GM21526 (cell line): ENCODE measurements around the gene PGS1.
"Not testable (repeated sequence)": the region's sequence is repeated elsewhere in the genome, so short reads cannot be mapped to it uniquely, and the experiment has no call there.

ENCODE experiments used
- ATAC-seq: cut with Tn5 transposase; IDR thresholded peaks from one replicate; pipeline ENCODE4 v1.9.1; 2021; ENCODE audit warnings: moderate library complexity; ENCODE audit not compliant: unreplicated experiment, low FRiP score

The PGS1 gene

GRCh38 chr17:78378225-78379130, at the start of gene PGS1:
Gene PGS1 (plus strand): TSS chr17:78378649. CDS start chr17:78378666, 17 bp downstream.
- no peak for ATAC-seq

- ATAC-seq, result no peak
Measured at GRCh38 chr17:78329263-78330059, 49.0 kb upstream of the PGS1 start.

GRCh38 chr17:78330570-78331224, 47.8 kb upstream of the PGS1 start:
- ATAC-seq, result no peak

- not testable (repeated sequence) for ATAC-seq
Measured at GRCh38 chr17:78331355-78331754, 47.1 kb upstream of the PGS1 start.

GRCh38 chr17:78332991-78333390, 45.5 kb upstream of the PGS1 start:
- no peak for ATAC-seq

GRCh38 chr17:78335209-78335608, 43.2 kb upstream of the PGS1 start:
- no peak for ATAC-seq

- no peak for ATAC-seq
Measured at GRCh38 chr17:78337244-78338109, 41.0 kb upstream of the PGS1 start.

- ATAC-seq, result no peak
Measured at GRCh38 chr17:78338486-78339259, 39.8 kb upstream of the PGS1 start.

GRCh38 chr17:78340183-78340955, 38.1 kb upstream of the PGS1 start:
- no peak for ATAC-seq

- no peak for ATAC-seq
Measured at GRCh38 chr17:78341559-78342448, 36.6 kb upstream of the PGS1 start.

GRCh38 chr17:78342449-78343186, 35.8 kb upstream of the PGS1 start:
- ATAC-seq, result no peak

GRCh38 chr17:78343187-78343542, 35.3 kb upstream of the PGS1 start:
- no peak for ATAC-seq

- ATAC-seq, result no peak
Measured at GRCh38 chr17:78343543-78344201, 34.8 kb upstream of the PGS1 start.

GRCh38 chr17:78344666-78345065, 33.8 kb upstream of the PGS1 start:
- ATAC-seq, result no peak

GRCh38 chr17:78345172-78345571, 33.3 kb upstream of the PGS1 start:
- ATAC-seq, result no peak

- no peak for ATAC-seq
Measured at GRCh38 chr17:78345791-78346494, 32.5 kb upstream of the PGS1 start.
